ENCODE results near the gene DHRS9.

DNA sequence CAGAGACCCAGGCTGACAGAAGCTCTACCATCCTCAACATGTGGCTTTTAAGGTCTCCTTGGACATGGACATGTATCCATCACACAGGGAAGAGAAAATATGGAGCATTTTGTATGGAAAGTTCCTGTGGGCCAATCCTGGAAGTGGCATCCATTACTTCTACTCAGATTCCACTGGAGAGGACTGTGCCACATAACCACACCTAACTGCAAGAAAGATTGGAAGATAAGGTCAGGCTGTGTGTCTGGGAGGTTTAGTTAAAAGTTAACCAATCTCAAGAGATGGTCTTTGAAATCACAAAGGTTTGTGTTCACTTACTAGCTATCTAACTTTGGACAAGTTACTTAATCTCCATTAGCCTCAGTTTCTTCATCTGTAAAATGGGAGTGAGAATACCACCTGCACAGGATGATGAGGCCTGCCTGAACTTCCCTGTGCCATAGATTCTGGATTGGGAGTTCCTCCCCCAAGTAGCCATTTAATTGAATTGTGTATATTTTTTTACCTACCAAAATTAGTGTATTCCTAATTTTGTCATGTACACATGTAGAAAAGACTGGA lies 34.3 kb upstream of the DHRS9 start:
- TF ChIP-seq, protein P1, sequence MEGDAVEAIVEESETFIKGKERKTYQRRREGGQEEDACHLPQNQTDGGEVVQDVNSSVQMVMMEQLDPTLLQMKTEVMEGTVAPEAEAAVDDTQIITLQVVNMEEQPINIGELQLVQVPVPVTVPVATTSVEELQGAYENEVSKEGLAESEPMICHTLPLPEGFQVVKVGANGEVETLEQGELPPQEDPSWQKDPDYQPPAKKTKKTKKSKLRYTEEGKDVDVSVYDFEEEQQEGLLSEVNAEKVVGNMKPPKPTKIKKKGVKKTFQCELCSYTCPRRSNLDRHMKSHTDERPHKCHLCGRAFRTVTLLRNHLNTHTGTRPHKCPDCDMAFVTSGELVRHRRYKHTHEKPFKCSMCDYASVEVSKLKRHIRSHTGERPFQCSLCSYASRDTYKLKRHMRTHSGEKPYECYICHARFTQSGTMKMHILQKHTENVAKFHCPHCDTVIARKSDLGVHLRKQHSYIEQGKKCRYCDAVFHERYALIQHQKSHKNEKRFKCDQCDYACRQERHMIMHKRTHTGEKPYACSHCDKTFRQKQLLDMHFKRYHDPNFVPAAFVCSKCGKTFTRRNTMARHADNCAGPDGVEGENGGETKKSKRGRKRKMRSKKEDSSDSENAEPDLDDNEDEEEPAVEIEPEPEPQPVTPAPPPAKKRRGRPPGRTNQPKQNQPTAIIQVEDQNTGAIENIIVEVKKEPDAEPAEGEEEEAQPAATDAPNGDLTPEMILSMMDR (IDR thresholded peaks at IDR 0.05) = no peak
- TF ChIP-seq POLR2A (IDR thresholded peaks at IDR 0.05) = no peak
